Frontal cortex (tissue), 4 donors: Measurements from ENCODE around the gene ZFAND2B. TPM values are rescaled to one million over a fixed set of nuclear protein-coding genes. Genes with fewer than 3 reads are reported as not detected.
"Not testable (repeated sequence)": the region's sequence is repeated elsewhere in the genome, so short reads cannot be mapped to it uniquely, and the experiment has no call there.

Experiments used
- DNase-seq, 2 donors: peaks; one replicate each; pipeline ENCODE4 v3.0.0; 2012; ENCODE audit warnings: low spot score in 2 of 2
- FAIRE-seq: peaks from 2 replicates; lab custom pipeline; 2012; peaks lifted over from hg19 to GRCh38; lab: Jason Lieb, UNC
- total RNA-seq: library from RNA; depleted of rRNA; stranded (reverse); fragments of >200 nt; gene quantifications from one replicate; pipeline ENCODE4 v1.2.3, GENCODE V29; 2014
- donor health status: control.
- donor health status: control.
- donor health status: control.

ZFAND2B gene
- total RNA-seq, 1 donor from 2014 or later = 10.2 TPM

GRCh38 chr2:219200502-219201326, 5.9 kb upstream of the ZFAND2B start:
- not testable (repeated sequence) for DNase-seq, FAIRE-seq

GRCh38 chr2:219201331-219201730, 5.3 kb upstream of the ZFAND2B start:
- not testable (repeated sequence) for FAIRE-seq, DNase-seq

GRCh38 chr2:219204425-219205164, 2.0 kb upstream of the ZFAND2B start:
- no peak for DNase-seq
- FAIRE-seq = no peak

- FAIRE-seq (no peak), DNase-seq (no peak)
These were observed 1.4 kb upstream of the ZFAND2B start for GRCh38 chr2:219205165-219205538.

GRCh38 chr2:219205981-219206327, 628 bp upstream of the ZFAND2B start:
- no peak for FAIRE-seq
- no peak for DNase-seq

- DNase-seq = no peak
- no peak for FAIRE-seq
These were observed 727 bp downstream of the ZFAND2B start for GRCh38 chr2:219207134-219207883.

GRCh38 chr2:219207884-219208740, 1.5 kb downstream of the ZFAND2B start:
- DNase-seq = no peak
- no peak for FAIRE-seq

GRCh38 chr2:219209236-219210195, 2.9 kb downstream of the ZFAND2B start:
- FAIRE-seq (no peak), DNase-seq (no peak)

- no peak for FAIRE-seq
These were observed 3.8 kb downstream of the ZFAND2B start for GRCh38 chr2:219210196-219210885.

GRCh38 chr2:219210886-219211362, 4.3 kb downstream of the ZFAND2B start:
- no peak for FAIRE-seq
- no peak for DNase-seq

More at GRCh38 chr2:219210196-219210885, 3.8 kb downstream of the ZFAND2B start:
- DNase-seq = no peak

GRCh38 chr2:219213026-219213415, 6.4 kb downstream of the ZFAND2B start:
- DNase-seq (no peak), FAIRE-seq (no peak)

- no peak for FAIRE-seq
- no peak for DNase-seq
These were observed 7.0 kb downstream of the ZFAND2B start for GRCh38 chr2:219213486-219214071.

GRCh38 chr2:219214141-219214540, 7.6 kb downstream of the ZFAND2B start:
- DNase-seq (no peak), FAIRE-seq (no peak)

- FAIRE-seq = no peak
- no peak for DNase-seq
These were observed 8.2 kb downstream of the ZFAND2B start for GRCh38 chr2:219214786-219215185.

- FAIRE-seq (no peak), DNase-seq (no peak)
These were observed 9.4 kb downstream of the ZFAND2B start for GRCh38 chr2:219215871-219216534.

- DNase-seq = no peak
- FAIRE-seq = no peak
These were observed 9.9 kb downstream of the ZFAND2B start for GRCh38 chr2:219216535-219216915.

GRCh38 chr2:219218217-219218731, 11.7 kb downstream of the ZFAND2B start:
- FAIRE-seq = no peak
- peak in 1 of 2 donors; percentile 56 for DNase-seq
